ENCODE data around the gene EPO.
"Not testable (repeated sequence)": the region's sequence is repeated elsewhere in the genome, so short reads cannot be mapped to it uniquely, and the experiment has no call there.

Gene EPO

GRCh38 chr7:100705753-100706671 is 14.3 kb upstream of the EPO start, which contains the start of gene POP7:
TSS of gene POP7 (plus strand) at chr7:100706121. CDS start at chr7:100706831, 710 bp downstream.
- DNase-seq = peak; percentile 98

- no peak for DNase-seq
Observed at GRCh38 chr7:100706672-100707311, 13.5 kb upstream of the EPO start.

GRCh38 chr7:100708395-100708794 is 11.9 kb upstream of the EPO start:
- no peak for DNase-seq

GRCh38 chr7:100710452-100710851 is 9.8 kb upstream of the EPO start:
- DNase-seq = no peak

GRCh38 chr7:100711369-100711768 is 8.9 kb upstream of the EPO start:
- DNase-seq = no peak

- no peak for DNase-seq
Observed at GRCh38 chr7:100714725-100715124, 5.5 kb upstream of the EPO start.

GRCh38 chr7:100717073-100717472 is 3.2 kb upstream of the EPO start:
- DNase-seq = not testable (repeated sequence)

GRCh38 chr7:100719523-100720278 is 567 bp upstream of the EPO start:
- peak; percentile 41 for DNase-seq

- DNase-seq = no peak
Observed at GRCh38 chr7:100720671-100721504, 620 bp downstream of the EPO start.

- no peak for DNase-seq
Observed at GRCh38 chr7:100721505-100721812, 1.2 kb downstream of the EPO start.

- no peak for DNase-seq
Observed at GRCh38 chr7:100722480-100723212, 2.4 kb downstream of the EPO start.

- no peak for DNase-seq
Observed at GRCh38 chr7:100723732-100724275, 3.5 kb downstream of the EPO start.

GRCh38 chr7:100724364-100724763 is 4.1 kb downstream of the EPO start:
- not testable (repeated sequence) for DNase-seq

GRCh38 chr7:100726996-100727761 is 6.9 kb downstream of the EPO start:
- peak; percentile 91 for DNase-seq

GRCh38 chr7:100728196-100728595 is 7.9 kb downstream of the EPO start:
- no peak for DNase-seq

GRCh38 chr7:100730136-100730800 is 10.0 kb downstream of the EPO start:
- no peak for DNase-seq

- no peak for DNase-seq
Observed at GRCh38 chr7:100731937-100732636, 11.8 kb downstream of the EPO start.

GRCh38 chr7:100735730-100736129 is 15.5 kb downstream of the EPO start:
- DNase-seq = no peak

- DNase-seq = no peak
Observed at GRCh38 chr7:100736671-100737070, 16.4 kb downstream of the EPO start.

GRCh38 chr7:100739934-100740333 is 19.7 kb downstream of the EPO start:
- no peak for DNase-seq

All from fibroblast of skin of right biceps (primary cell).